Measurements from ENCODE around the gene PLXNA4. TPM values are rescaled to one million over a fixed set of nuclear protein-coding genes. Genes with fewer than 3 reads are reported as not detected.

The PLXNA4 gene
- total and polyA plus RNA-seq, 9 of the 15 experiments (the other 6 are each of a cell fraction or from before 2014, with no cell fraction given): under 0.01 to 0.09 TPM; not detected in 7

- TF ChIP-seq CREB3 (tag; conservative IDR thresholded peaks at IDR 0.05; ENCODE audit: low read depth): no peak
- TF ChIP-seq MEIS2 (IDR thresholded peaks at IDR 0.05; ENCODE audit: partially characterized antibody): no peak
- no peak for TF ChIP-seq YBX1 (IDR thresholded peaks at IDR 0.05)
- TF ChIP-seq, protein P1, sequence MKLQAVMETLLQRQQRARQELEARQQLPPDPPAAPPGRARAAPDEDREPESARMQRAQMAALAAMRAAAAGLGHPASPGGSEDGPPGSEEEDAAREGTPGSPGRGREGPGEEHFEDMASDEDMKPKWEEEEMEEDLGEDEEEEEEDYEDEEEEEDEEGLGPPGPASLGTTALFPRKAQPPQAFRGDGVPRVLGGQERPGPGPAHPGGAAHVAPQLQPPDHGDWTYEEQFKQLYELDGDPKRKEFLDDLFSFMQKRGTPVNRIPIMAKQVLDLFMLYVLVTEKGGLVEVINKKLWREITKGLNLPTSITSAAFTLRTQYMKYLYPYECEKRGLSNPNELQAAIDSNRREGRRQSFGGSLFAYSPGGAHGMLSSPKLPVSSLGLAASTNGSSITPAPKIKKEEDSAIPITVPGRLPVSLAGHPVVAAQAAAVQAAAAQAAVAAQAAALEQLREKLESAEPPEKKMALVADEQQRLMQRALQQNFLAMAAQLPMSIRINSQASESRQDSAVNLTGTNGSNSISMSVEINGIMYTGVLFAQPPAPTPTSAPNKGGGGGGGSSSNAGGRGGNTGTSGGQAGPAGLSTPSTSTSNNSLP (IDR thresholded peaks at IDR 0.05; ENCODE audit: borderline replicate concordance, low read depth, low read length): no peak
- TF ChIP-seq TEAD1 (CRISPR knock-in tag; IDR thresholded peaks at IDR 0.05): no peak
- no peak for TF ChIP-seq U2AF2 (optimal IDR thresholded peaks at IDR 0.05; ENCODE audit: low read depth, low read length)
Observed at GRCh38 chr7:132361146-132361545, 215.1 kb downstream of the PLXNA4 start (continued).

GRCh38 chr7:132359743-132360142, 216.5 kb downstream of the PLXNA4 start:
- DNase-seq (ENCODE audit: extremely low read depth in 1 of 4, low spot score in 3 of 4): no peak
- in situ Hi-C loops (cut with MboI) (no loop called here), intact Hi-C loops (cut with micrococcal nuclease) (no loop called here)
- H3K36me3 ChIP-seq (ENCODE audit: control insufficient read depth, insufficient read depth, low read length): no peaks in the 10 kb centered on the region
- 0% methylated on average over 3 of the region's 3 CpGs for WGBS (ENCODE audit: insufficient coverage, low coverage, missing lambda C conversion rate)
- no peaks in the 10 kb centered on the region for H3K9me3 ChIP-seq (replicated peaks; ENCODE audit: control insufficient read depth, insufficient read depth, low read depth, low read length)
- H3K27ac ChIP-seq (ENCODE audit: extremely low read depth, low read depth, low read length): no peak overlapping the region
- FAIRE-seq: no peak
- no peaks in the 10 kb centered on the region for H3K79me2 ChIP-seq (ENCODE audit: control insufficient read depth, insufficient read depth, low read length)
- no peak overlapping the region for H3K4me2 ChIP-seq (ENCODE audit: insufficient read depth, low read length)
- H3K9ac ChIP-seq (ENCODE audit: insufficient read depth in 1 of 2, low read depth in 2 of 2, low read length in 2 of 2): no peak overlapping the region
- ChIA-PET POLR2A (interaction anchor here (0.7 kb wide), 1 partner anchor 48 kb away, joined by 3 read pairs; no protein-coding TSS in a partner anchor), CTCF (ENCODE audit: low intra/inter-chr PET ratio) (no interaction called here)
- H4K20me1 ChIP-seq (replicated peaks; ENCODE audit: control insufficient read depth, insufficient read depth, low read length): no peaks in the 10 kb centered on the region
- H3K9me1 ChIP-seq (ENCODE audit: control insufficient read depth, insufficient read depth, low read length): no peaks in the 10 kb centered on the region
- H3K27me3 ChIP-seq (ENCODE audit: control insufficient read depth in 2 of 2, insufficient read depth in 2 of 2, low read length in 2 of 2): peaks cover 0 to 21% of the 10 kb centered on the region in 2 experiments; a peak in 3 of 5 replicates
- ATAC-seq: no peak
- BruUV-seq (replicated peaks): no TSS peak
- no peaks in the 10 kb centered on the region for H3K4me1 ChIP-seq (replicated peaks in 1 of 2; ENCODE audit: control insufficient read depth in 2 of 2, insufficient read depth in 2 of 2, low read length in 2 of 2)
- H2AFZ ChIP-seq (ENCODE audit: low read depth, low read length): no peak overlapping the region
- no peak overlapping the region for H3K4me3 ChIP-seq
- TF ChIP-seq SAFB (IDR thresholded peaks at IDR 0.05; ENCODE audit: borderline replicate concordance, low read depth, low read length): no peak
- TF ChIP-seq TAF9B (IDR thresholded peaks at IDR 0.05; ENCODE audit: partially characterized antibody): no peak
- TF ChIP-seq AFF1 (IDR thresholded peaks at IDR 0.05; ENCODE audit: low read depth in 1 of 2, partially characterized antibody in 2 of 2): no peak
- TF ChIP-seq MAFG (tag; conservative IDR thresholded peaks at IDR 0.05): no peak
